GM21367 (cell line): Measurements from ENCODE around the gene SLC36A3.
"Not testable (repeated sequence)": the region's sequence is repeated elsewhere in the genome, so short reads cannot be mapped to it uniquely, and the experiment has no call there.

Source experiments
- ATAC-seq: cut with Tn5 transposase; IDR thresholded peaks from one replicate; pipeline ENCODE4 v1.9.1; 2021; ENCODE audit not compliant: unreplicated experiment

The SLC36A3 gene

GRCh38 chr5:151240924-151241635 is 62.5 kb downstream of the SLC36A3 start:
- peak; percentile 38 for ATAC-seq

- not testable (repeated sequence) for ATAC-seq
Measured at GRCh38 chr5:151240268-151240835, 63.2 kb downstream of the SLC36A3 start.

- no peak for ATAC-seq
Measured at GRCh38 chr5:151239237-151239861, 64.2 kb downstream of the SLC36A3 start.

GRCh38 chr5:151238303-151238741 is 65.2 kb downstream of the SLC36A3 start:
- no peak for ATAC-seq

GRCh38 chr5:151237685-151238084 is 65.9 kb downstream of the SLC36A3 start:
- ATAC-seq = no peak

GRCh38 chr5:151236888-151237287 is 66.7 kb downstream of the SLC36A3 start:
- no peak for ATAC-seq

GRCh38 chr5:151235239-151235571 is 68.4 kb downstream of the SLC36A3 start:
- not testable (repeated sequence) for ATAC-seq

GRCh38 chr5:151234476-151235238 is 68.9 kb downstream of the SLC36A3 start:
- ATAC-seq = peak; percentile 74

- ATAC-seq = peak; percentile 53
Measured at GRCh38 chr5:151233616-151234085, 69.9 kb downstream of the SLC36A3 start.

GRCh38 chr5:151231359-151231758 is 72.2 kb downstream of the SLC36A3 start:
- ATAC-seq = no peak

- no peak for ATAC-seq
Measured at GRCh38 chr5:151230048-151230680, 73.4 kb downstream of the SLC36A3 start.

GRCh38 chr5:151228986-151229385 is 74.6 kb downstream of the SLC36A3 start:
- ATAC-seq = no peak

GRCh38 chr5:151227918-151228447 is 75.6 kb downstream of the SLC36A3 start:
- no peak for ATAC-seq
